ENCODE results near the gene IFT27. TPM values are rescaled to one million over a fixed set of nuclear protein-coding genes. Genes with fewer than 3 reads are reported as not detected.
"Not testable (repeated sequence)": the region's sequence is repeated elsewhere in the genome, so short reads cannot be mapped to it uniquely, and the experiment has no call there.

Gene IFT27
- polyA plus RNA-seq, 1 donor: 27.5 TPM

- DNase-seq (ENCODE audit: low read depth): no peak
These were observed 10.6 kb downstream of the IFT27 start for GRCh38 chr22:36765131-36765942.

- DNase-seq (ENCODE audit: low read depth): no peak
These were observed 11.3 kb downstream of the IFT27 start for GRCh38 chr22:36764641-36765040.

GRCh38 chr22:36764060-36764459, 11.9 kb downstream of the IFT27 start:
- no peak for DNase-seq (ENCODE audit: low read depth)

GRCh38 chr22:36763576-36763975, 12.3 kb downstream of the IFT27 start:
- no peak for DNase-seq (ENCODE audit: low read depth)

- no peak for DNase-seq (ENCODE audit: low read depth)
These were observed 13.1 kb downstream of the IFT27 start for GRCh38 chr22:36762687-36763260.

GRCh38 chr22:36761553-36762240, 14.2 kb downstream of the IFT27 start:
- no peak for DNase-seq (ENCODE audit: low read depth)

GRCh38 chr22:36760786-36761185, 15.1 kb downstream of the IFT27 start:
- DNase-seq (ENCODE audit: low read depth): no peak

GRCh38 chr22:36759481-36760159, 16.3 kb downstream of the IFT27 start:
- no peak for DNase-seq (ENCODE audit: low read depth)

GRCh38 chr22:36758792-36759271, 17.1 kb downstream of the IFT27 start:
- DNase-seq (ENCODE audit: low read depth): no peak

- no peak for DNase-seq (ENCODE audit: low read depth)
These were observed 18.2 kb downstream of the IFT27 start for GRCh38 chr22:36757668-36758211.

- DNase-seq (ENCODE audit: low read depth): no peak
These were observed 18.9 kb downstream of the IFT27 start for GRCh38 chr22:36756746-36757655.

GRCh38 chr22:36756031-36756430, 19.9 kb downstream of the IFT27 start:
- no peak for DNase-seq (ENCODE audit: low read depth)

GRCh38 chr22:36755316-36755715, 20.6 kb downstream of the IFT27 start:
- DNase-seq (ENCODE audit: low read depth): no peak

GRCh38 chr22:36754881-36755280, 21.0 kb downstream of the IFT27 start:
- not testable (repeated sequence) for DNase-seq (ENCODE audit: low read depth)

GRCh38 chr22:36753916-36754315, 22.0 kb downstream of the IFT27 start:
- no peak for DNase-seq (ENCODE audit: low read depth)

GRCh38 chr22:36753120-36753802, 22.7 kb downstream of the IFT27 start:
- DNase-seq (ENCODE audit: low read depth): no peak

- no peak for DNase-seq (ENCODE audit: low read depth)
These were observed 29.4 kb downstream of the IFT27 start for GRCh38 chr22:36746375-36746970.

GRCh38 chr22:36745301-36745995, 30.5 kb downstream of the IFT27 start:
- DNase-seq (ENCODE audit: low read depth): no peak

GRCh38 chr22:36744791-36745190, 31.1 kb downstream of the IFT27 start:
- no peak for DNase-seq (ENCODE audit: low read depth)

Data from forelimb muscle (tissue), 1 donor.